Lower leg skin (tissue), 3 donors: ENCODE data around the gene ZFYVE16.

Experiments
- CTCF ChIP-seq, 3 donors: fragments of 450-650 bp; IDR thresholded peaks; one replicate each; pipeline ENCODE4 v1.5.1; 2016; ENCODE audit warnings: antibody characterized with exemption in 3 of 3, mild to moderate bottlenecking in 3 of 3, moderate library complexity in 2 of 3
- POLR2A ChIP-seq, 2 donors: fragments of 450-650 bp; IDR thresholded peaks; one replicate each; pipeline ENCODE4 v1.6.1; 2016 to 2017; ENCODE audit warnings: antibody characterized with exemption in 2 of 2, mild to moderate bottlenecking in 1 of 2, moderate library complexity in 1 of 2

- TF ChIP-seq CTCF (IDR thresholded peaks at IDR 0.05) (no peak), POLR2A (IDR thresholded peaks at IDR 0.05) (no peak)
Observed at GRCh38 chr5:80417973-80418372, 10.1 kb downstream of the ZFYVE16 start.
